SK-N-SH (cell line): Measurements from ENCODE around the gene AP3S2.

ENCODE experiments used
- CTCF ChIP-seq: fragments of 200-600 bp; sonication (generic); IDR thresholded peaks from 2 replicates; pipeline ENCODE4 v1.6.1; 2017; ENCODE audit warnings: antibody characterized with exemption, mild to moderate bottlenecking, moderate library complexity
- RAD21 ChIP-seq: IDR thresholded peaks from 2 replicates; pipeline ENCODE4 v1.6.1; 2012; ENCODE audit warnings: mild to moderate bottlenecking, low read length

- no peak for TF ChIP-seq RAD21
- TF ChIP-seq CTCF, result no peak
Measured at GRCh38 chr15:89893027-89893426, 767 bp downstream of the AP3S2 start.
